Vagina (tissue), 2 donors: ENCODE results near the gene SCN5A.

Experiments
- CTCF ChIP-seq, 3 experiments: fragments of 450-650 bp in 2 of 3; fragments of 200-600 bp in 1 of 3; sonication (generic) in 1 of 3; IDR thresholded peaks; one replicate each; pipeline ENCODE4 v1.5.1; 2017 to 2019; ENCODE audit warnings: antibody characterized with exemption in 3 of 3, mild to moderate bottlenecking in 2 of 3, moderate library complexity in 2 of 3
- POLR2A ChIP-seq, 2 donors: fragments of 450-650 bp; IDR thresholded peaks; one replicate each; pipeline ENCODE4 v1.6.1; 2017; ENCODE audit warnings: antibody characterized with exemption in 2 of 2, mild to moderate bottlenecking in 2 of 2, moderate library complexity in 2 of 2

- TF ChIP-seq POLR2A (IDR thresholded peaks at IDR 0.05), result no peak
- no peak for TF ChIP-seq CTCF (IDR thresholded peaks at IDR 0.05)
Observed at GRCh38 chr3:38597502-38598060, 51.9 kb downstream of the SCN5A start.
